Measurements from ENCODE around the gene LINC01488.

Gene LINC01488

DNA sequence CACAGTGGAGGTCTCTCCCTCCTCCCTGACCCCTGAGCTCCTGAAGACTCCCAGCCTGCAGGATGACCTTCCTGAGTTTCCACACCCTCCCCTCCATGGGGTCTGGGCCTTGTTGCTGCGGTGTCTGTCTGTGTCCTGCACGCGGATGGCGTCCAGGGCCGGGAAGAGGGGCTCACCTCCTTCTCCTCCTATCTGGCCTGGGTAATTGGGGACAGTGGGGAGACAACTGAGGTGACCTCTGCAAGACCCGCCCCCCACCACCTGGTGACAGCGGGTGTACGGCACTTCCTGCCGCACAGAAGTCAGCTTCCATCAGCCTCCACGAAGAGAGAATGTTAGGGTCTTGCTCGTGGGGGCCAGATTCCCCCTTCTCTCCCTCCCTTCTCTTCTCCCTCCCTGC lies 31.7 kb downstream of the LINC01488 start:
- TF ChIP-seq CTCF (IDR thresholded peaks at IDR 0.05; ENCODE audit: unreplicated experiment in 3 of 3): no peak
- Mint-ChIP-seq H3K27ac (no peak overlapping the region), H3K4me3 (no peak overlapping the region), H3K4me1 (no peaks in the 10 kb centered on the region), H3K9me3 (peaks cover 10% of the 10 kb centered on the region), H3K36me3 (ENCODE audit: low read depth) (no peaks in the 10 kb centered on the region), H3K27me3 (ENCODE audit: low read depth) (peaks cover 12% of the 10 kb centered on the region)

GRCh38 chr11:69513663-69514224 lies 32.3 kb downstream of the LINC01488 start:
- Mint-ChIP-seq H3K4me1 (no peaks in the 10 kb centered on the region), H3K9me3 (peaks cover 15% of the 10 kb centered on the region), H3K27ac (no peak overlapping the region), H3K27me3 (ENCODE audit: low read depth) (peaks cover 12% of the 10 kb centered on the region), H3K36me3 (ENCODE audit: low read depth) (no peaks in the 10 kb centered on the region), H3K4me3 (no peak overlapping the region)
- TF ChIP-seq CTCF (IDR thresholded peaks at IDR 0.05; ENCODE audit: unreplicated experiment in 3 of 3): no peak

DNA sequence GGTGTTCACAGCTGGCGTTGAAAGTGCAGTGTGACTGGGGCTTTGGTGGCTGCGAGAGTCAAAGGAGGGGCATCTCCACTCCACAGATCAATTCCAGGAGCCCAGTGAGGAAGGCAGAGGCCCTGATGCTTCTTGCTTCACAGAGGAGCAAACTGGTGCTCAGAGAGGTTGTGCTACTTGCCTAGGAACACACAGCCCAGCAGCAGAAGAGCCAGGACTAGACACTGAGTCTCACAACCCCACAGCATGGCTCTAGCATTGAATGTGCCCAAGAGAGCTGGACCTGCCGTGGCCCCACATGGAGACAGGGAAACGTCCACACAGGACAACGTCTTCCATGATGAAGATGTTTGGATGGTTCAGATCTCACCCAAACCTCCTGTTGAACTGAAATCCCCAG lies 33.3 kb downstream of the LINC01488 start:
- H3K9me3 Mint-ChIP-seq: peaks cover 15% of the 10 kb centered on the region
- no peaks in the 10 kb centered on the region for H3K4me1 Mint-ChIP-seq
- H3K4me3 Mint-ChIP-seq: no peak overlapping the region
- no peak for TF ChIP-seq CTCF (IDR thresholded peaks at IDR 0.05; ENCODE audit: unreplicated experiment in 3 of 3)
- H3K27me3 Mint-ChIP-seq (ENCODE audit: low read depth): peaks cover 4% of the 10 kb centered on the region
- no peak overlapping the region for H3K27ac Mint-ChIP-seq
- H3K36me3 Mint-ChIP-seq (ENCODE audit: low read depth): no peaks in the 10 kb centered on the region

- Mint-ChIP-seq H3K36me3 (ENCODE audit: low read depth) (no peaks in the 10 kb centered on the region), H3K4me1 (no peaks in the 10 kb centered on the region), H3K27ac (no peak overlapping the region), H3K27me3 (ENCODE audit: low read depth) (peaks cover 4% of the 10 kb centered on the region), H3K9me3 (peaks cover 15% of the 10 kb centered on the region), H3K4me3 (no peak overlapping the region)
- TF ChIP-seq CTCF (IDR thresholded peaks at IDR 0.05; ENCODE audit: unreplicated experiment in 3 of 3): no peak
These were observed 34.1 kb downstream of the LINC01488 start for GRCh38 chr11:69515271-69516245.

DNA sequence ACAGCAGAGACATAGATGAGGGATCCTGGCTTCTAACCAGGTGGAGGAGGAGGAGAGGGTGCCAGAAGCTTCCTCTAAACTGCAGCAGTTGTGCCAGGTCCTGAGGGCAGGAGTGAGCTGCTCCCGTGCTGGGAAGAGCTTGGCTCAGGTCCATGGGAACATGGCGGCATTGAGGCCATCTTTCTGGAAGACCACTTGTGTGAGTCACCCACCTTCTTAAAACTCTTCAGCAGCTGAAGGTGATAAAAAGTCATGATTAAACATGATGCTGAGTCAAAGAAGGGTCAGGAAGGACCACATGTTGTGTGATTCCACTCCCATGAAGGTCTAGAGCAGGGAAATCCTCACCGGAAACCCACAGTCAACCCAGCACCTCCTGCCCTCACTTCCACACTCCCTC lies 35.1 kb downstream of the LINC01488 start:
- no peak overlapping the region for H3K4me3 Mint-ChIP-seq
- peaks cover 4% of the 10 kb centered on the region for H3K27me3 Mint-ChIP-seq (ENCODE audit: low read depth)
- TF ChIP-seq CTCF (IDR thresholded peaks at IDR 0.05; ENCODE audit: unreplicated experiment in 3 of 3): no peak
- no peaks in the 10 kb centered on the region for H3K36me3 Mint-ChIP-seq (ENCODE audit: low read depth)
- H3K27ac Mint-ChIP-seq: no peak overlapping the region
- H3K4me1 Mint-ChIP-seq: no peaks in the 10 kb centered on the region
- peaks cover 15% of the 10 kb centered on the region for H3K9me3 Mint-ChIP-seq

Data from nephron (organoid).